ENCODE results near the gene BMPR2. TPM values are rescaled to one million over a fixed set of nuclear protein-coding genes. Genes with fewer than 3 reads are reported as not detected.
"Not testable (repeated sequence)": the region's sequence is repeated elsewhere in the genome, so short reads cannot be mapped to it uniquely, and the experiment has no call there.

The BMPR2 gene
- total and polyA plus RNA-seq, 2 of the 4 experiments (the other 2 are of a cell fraction) = 17.0 to 30.1 TPM

- Histone ChIP-seq H3K27me3 (ENCODE audit: control insufficient read depth, insufficient read depth, low read length) (no peaks in the 10 kb centered on the region), H3K14ac (replicated peaks; ENCODE audit: low read depth, low read length) (peak overlapping the region; percentile 7; the same call in 1 of the 2 replicates), H3K23ac (ENCODE audit: low read depth, low read length) (peak overlapping the region; percentile 8; the same call in 1 of the 2 replicates), H2AK9ac (replicated peaks; ENCODE audit: low read depth, low read length, poor library complexity) (no peak overlapping the region), H3K18ac (ENCODE audit: low read depth, low read length) (no peak overlapping the region), H3K4me2 (ENCODE audit: low read depth, low read length) (no peak overlapping the region), H4K8ac (ENCODE audit: low read depth in 2 of 2, low read length in 2 of 2) (no peak overlapping the region), H3K9me3 (ENCODE audit: control insufficient read depth, insufficient read depth, low read length) (no peaks in the 10 kb centered on the region), H2BK5ac (ENCODE audit: low read depth, low read length, poor library complexity, severe bottlenecking) (no peak overlapping the region), H3K9me1 (ENCODE audit: insufficient read depth, low read length) (no peaks in the 10 kb centered on the region), H3K36me3 (ENCODE audit: control insufficient read depth, insufficient read depth, low read length) (no peaks in the 10 kb centered on the region), H4K91ac (ENCODE audit: insufficient read depth, low read depth, low read length) (no peak overlapping the region), H4K20me1 (ENCODE audit: insufficient read depth, low read length) (peaks cover 16% of the 10 kb centered on the region), H3K56ac (ENCODE audit: extremely low read depth, insufficient read depth, low read length) (no peak overlapping the region), H2BK15ac (ENCODE audit: low read depth, low read length) (no peak overlapping the region), H3K4ac (ENCODE audit: low read depth, low read length) (no peak overlapping the region), H3K9ac (ENCODE audit: low read depth, low read length) (no peak overlapping the region), H3K4me3 (ENCODE audit: insufficient read depth, low read depth, low read length) (no peak overlapping the region), H4K5ac (ENCODE audit: low read depth, low read length) (no peak overlapping the region), H2BK120ac (ENCODE audit: low read depth, low read length) (no peak overlapping the region), H3K4me1 (ENCODE audit: control insufficient read depth, insufficient read depth, low read length) (no peaks in the 10 kb centered on the region), H2AK5ac (ENCODE audit: low read depth, low read length) (no peak overlapping the region), H3K79me1 (ENCODE audit: low read depth in 1 of 2, low read length in 2 of 2) (peaks cover 0 to 10% of the 10 kb centered on the region in 2 experiments; a peak in 2 of 4 replicates), H2BK20ac (ENCODE audit: low read depth, low read length) (no peak overlapping the region), H3K27ac (ENCODE audit: insufficient read depth, low read length) (no peak overlapping the region), H2AFZ (replicated peaks; ENCODE audit: low read length, poor library complexity) (no peak overlapping the region)
- ATAC-seq (ENCODE audit: low read depth) (no peak), DNase-seq (peak; percentile 58)
- TF ChIP-seq RAD21 (IDR thresholded peaks at IDR 0.05; ENCODE audit: low read length) = no peak
- no peak for TF ChIP-seq FOS (IDR thresholded peaks at IDR 0.05; ENCODE audit: low read depth, low read length)
- peak; percentile 3; the same call in 1 of the 2 replicates for TF ChIP-seq BHLHE40 (IDR thresholded peaks at IDR 0.05; ENCODE audit: low read depth, low read length)
- TF ChIP-seq RCOR1 (IDR thresholded peaks at IDR 0.05; ENCODE audit: insufficient replicate concordance, low read length) = no peak
- TF ChIP-seq CEBPB (IDR thresholded peaks at IDR 0.05; ENCODE audit: low read depth, low read length) = peak; percentile 41
- TF ChIP-seq NFE2L2 (IDR thresholded peaks at IDR 0.05; ENCODE audit: low read depth, low read length) = no peak
- in situ Hi-C loops (cut with MboI; ENCODE audit: low sequenced_read_pairs) = no loop called here
- intact Hi-C loops (cut with micrococcal nuclease) = loop anchor here (10.0 kb wide), 2 partner anchors 171 to 339 kb away; partner anchors contain the start of gene FZD7
- WGBS, 2 experiments (ENCODE audit: extremely low coverage in 2 of 2, insufficient read length in 1 of 2) = 92% methylated on average over 2 of the region's 7 CpGs; no CpG with 5 or more reads in 1 of the 2 experiments
- ChIA-PET POLR2A (ENCODE audit: unreplicated experiment) (interaction anchor here (0.6 kb wide), 1 partner anchor 96 kb away, joined by 8 read pairs; no protein-coding TSS in a partner anchor), CTCF (no interaction called here)
- dilution Hi-C loops (cut with HindIII; ENCODE audit: low sequenced_read_pairs, unreplicated experiment) = no loop called here
- no TSS peak for BruUV-seq (replicated peaks)
Observed at GRCh38 chr2:202373490-202373889, 2.6 kb upstream of the BMPR2 start.

GRCh38 chr2:202374383-202374782 lies 1.7 kb upstream of the BMPR2 start:
- H3K14ac ChIP-seq (replicated peaks; ENCODE audit: low read depth, low read length); H3K23ac ChIP-seq (ENCODE audit: low read depth, low read length); BruUV-seq (replicated peaks); H3K9me3 ChIP-seq (ENCODE audit: control insufficient read depth, insufficient read depth, low read length); H3K4me3 ChIP-seq (ENCODE audit: insufficient read depth, low read depth, low read length); DNase-seq; H3K27ac ChIP-seq (ENCODE audit: insufficient read depth, low read length); H4K5ac ChIP-seq (ENCODE audit: low read depth, low read length); H2AFZ ChIP-seq (replicated peaks; ENCODE audit: low read length, poor library complexity); H3K36me3 ChIP-seq (ENCODE audit: control insufficient read depth, insufficient read depth, low read length); POLR2A ChIA-PET (ENCODE audit: unreplicated experiment); CTCF ChIA-PET; H2BK15ac ChIP-seq (ENCODE audit: low read depth, low read length); H3K18ac ChIP-seq (ENCODE audit: low read depth, low read length); H2BK20ac ChIP-seq (ENCODE audit: low read depth, low read length); H3K9me1 ChIP-seq (ENCODE audit: insufficient read depth, low read length); ATAC-seq (ENCODE audit: low read depth); in situ Hi-C loops (cut with MboI; ENCODE audit: low sequenced_read_pairs); H4K91ac ChIP-seq (ENCODE audit: insufficient read depth, low read depth, low read length); H3K4me2 ChIP-seq (ENCODE audit: low read depth, low read length); H3K56ac ChIP-seq (ENCODE audit: extremely low read depth, insufficient read depth, low read length); H2BK120ac ChIP-seq (ENCODE audit: low read depth, low read length); H3K9ac ChIP-seq (ENCODE audit: low read depth, low read length); H3K27me3 ChIP-seq (ENCODE audit: control insufficient read depth, insufficient read depth, low read length); dilution Hi-C loops (cut with HindIII; ENCODE audit: low sequenced_read_pairs, unreplicated experiment); H3K4ac ChIP-seq (ENCODE audit: low read depth, low read length); H3K4me1 ChIP-seq (ENCODE audit: control insufficient read depth, insufficient read depth, low read length); H2AK9ac ChIP-seq (replicated peaks; ENCODE audit: low read depth, low read length, poor library complexity); H2AK5ac ChIP-seq (ENCODE audit: low read depth, low read length): not testable (repeated sequence)
- 84% methylated on average over 5 of the region's 22 CpGs; no CpG with 5 or more reads in 1 of the 2 experiments for WGBS, 2 experiments (ENCODE audit: extremely low coverage in 2 of 2, insufficient read length in 1 of 2)
- Histone ChIP-seq H4K8ac (ENCODE audit: low read depth in 2 of 2, low read length in 2 of 2) (peak overlapping the region in 1 of 2 experiments; percentile 8; a peak in 1 of 4 replicates), H4K20me1 (ENCODE audit: insufficient read depth, low read length) (peaks cover 22% of the 10 kb centered on the region), H3K79me1 (ENCODE audit: low read depth in 1 of 2, low read length in 2 of 2) (peaks cover 0 to 12% of the 10 kb centered on the region in 2 experiments; a peak in 2 of 4 replicates), H2BK5ac (ENCODE audit: low read depth, low read length, poor library complexity, severe bottlenecking) (peak overlapping the region; percentile 84)
- intact Hi-C loops (cut with micrococcal nuclease) = loop anchor here (10.0 kb wide), 2 partner anchors 170 to 340 kb away; partner anchors contain the start of gene FZD7
